Panc1 (cell line): ENCODE measurements around the gene OTOF. TPM values are rescaled to one million over a fixed set of nuclear protein-coding genes. Genes with fewer than 3 reads are reported as not detected.

Experiments used
- ATAC-seq: fragments of 200-7000 bp; cut with Tn5 transposase; 2 replicates; pipeline ENCODE4 v1.9.1; 2020; ENCODE audit warnings: mild to moderate bottlenecking, moderate library complexity
- BruUV-seq: library from RNA; stranded (reverse); fragments of 400-500 nt; replicated peaks from 2 replicates; lab custom pipeline; 2021; lab: Mats Ljungman, UMichigan
- CTCF ChIA-PET: fragments of 300-600 bp; sonication (Branson Sonifier 250); formaldehyde crosslinking; loops from one replicate; lab custom pipeline; 2022; ENCODE audit warnings: antibody characterized with exemption; lab: Charles Lee
- POLR2A ChIA-PET: fragments of 300-600 bp; sonication (Branson Sonifier 250); formaldehyde crosslinking; loops from one replicate; lab custom pipeline; 2022; ENCODE audit warnings: antibody characterized with exemption; lab: Charles Lee
- DNase-seq: peaks from one replicate; pipeline ENCODE4 v3.0.0-alpha.2; 2010; ENCODE audit warnings: low read depth, low spot score
- H3K27ac ChIP-seq: 2 replicates; pipeline ENCODE4 v1.5.1; 2011; ENCODE audit warnings: mild to moderate bottlenecking, low read length, inconsistent platforms
- H3K27me3 ChIP-seq: fragments of 200-500 bp; sonication (Bioruptor generic); 2 replicates; pipeline ENCODE4 v1.6.0; 2014; ENCODE audit warnings: low read length, inconsistent platforms; ENCODE audit not compliant: control insufficient read depth, insufficient read depth
- H3K36me3 ChIP-seq: fragments of 200-500 bp; sonication (Bioruptor generic); 2 replicates; pipeline ENCODE4 v1.5.1; 2014; ENCODE audit warnings: inconsistent platforms, mild to moderate bottlenecking, low read length, moderate library complexity; ENCODE audit not compliant: control insufficient read depth, insufficient read depth
- H3K4me1 ChIP-seq: 2 replicates; pipeline ENCODE4 v1.5.1; 2011; ENCODE audit warnings: inconsistent platforms, mild to moderate bottlenecking, low read length, moderate library complexity; ENCODE audit not compliant: control insufficient read depth, insufficient read depth
- H3K4me3 ChIP-seq, 2 experiments: 2 replicates each; pipeline ENCODE4 v1.5.1; 2011 to 2012; ENCODE audit warnings: low read depth in 2 of 2, low read length in 2 of 2, mild to moderate bottlenecking in 2 of 2, inconsistent platforms in 1 of 2, moderate library complexity in 1 of 2
- H3K9me3 ChIP-seq: fragments of 200-500 bp; sonication (Bioruptor generic); 2 replicates; pipeline ENCODE4 v1.5.1; 2014; ENCODE audit warnings: low read depth, mild to moderate bottlenecking, inconsistent platforms, low read length, moderate library complexity; ENCODE audit not compliant: control insufficient read depth, insufficient read depth
- POLR2AphosphoS5 ChIP-seq: IDR thresholded peaks from 2 replicates; pipeline ENCODE4 v1.6.1; 2012; ENCODE audit warnings: mild to moderate bottlenecking, low read depth, low read length, moderate library complexity
- REST ChIP-seq, 2 experiments: IDR thresholded peaks; 2 replicates each; pipeline ENCODE4 v1.6.1; 2011 to 2012; ENCODE audit warnings: low read depth in 2 of 2, control low read depth in 1 of 2, low read length in 1 of 2, mild to moderate bottlenecking in 1 of 2, moderate library complexity in 1 of 2; ENCODE audit not compliant: insufficient read depth in 1 of 2
- SIN3A ChIP-seq: IDR thresholded peaks from 2 replicates; pipeline ENCODE4 v1.6.1; 2012; ENCODE audit warnings: low read depth, mild to moderate bottlenecking, low read length, moderate library complexity, borderline replicate concordance; ENCODE audit not compliant: insufficient read depth
- TCF7L2 ChIP-seq: IDR thresholded peaks from 2 replicates; pipeline ENCODE4 v1.6.1; 2011; ENCODE audit warnings: mild to moderate bottlenecking, low read depth, low read length, inconsistent platforms
- in situ Hi-C: cut with HindIII; loops from 2 replicates; pipeline ENCODE4 v1.10.0; 2016; ENCODE audit warnings: low sequenced_read_pairs, low pct_unique_long_range_greater_than_20kb
- intact Hi-C: fragments of 100-400 bp; cut with micrococcal nuclease; formaldehyde crosslinking; loops from one replicate; pipeline ENCODE4 v1.10.0; 2022; ENCODE audit not compliant: unreplicated experiment
- total RNA-seq: library from RNA; stranded (reverse); gene quantifications from one replicate; pipeline ENCODE4 v1.2.1, GENCODE V29; 2021; ENCODE audit not compliant: unreplicated experiment
- TF ChIP-seq, protein P1 (sequence below): fragments of 450-650 bp; IDR thresholded peaks from 2 replicates; pipeline ENCODE4 v1.5.1; 2017; ENCODE audit warnings: mild to moderate bottlenecking

OTOF gene
- total RNA-seq, 1 experiment from 2014 or later, result 0.41 TPM

DNA sequence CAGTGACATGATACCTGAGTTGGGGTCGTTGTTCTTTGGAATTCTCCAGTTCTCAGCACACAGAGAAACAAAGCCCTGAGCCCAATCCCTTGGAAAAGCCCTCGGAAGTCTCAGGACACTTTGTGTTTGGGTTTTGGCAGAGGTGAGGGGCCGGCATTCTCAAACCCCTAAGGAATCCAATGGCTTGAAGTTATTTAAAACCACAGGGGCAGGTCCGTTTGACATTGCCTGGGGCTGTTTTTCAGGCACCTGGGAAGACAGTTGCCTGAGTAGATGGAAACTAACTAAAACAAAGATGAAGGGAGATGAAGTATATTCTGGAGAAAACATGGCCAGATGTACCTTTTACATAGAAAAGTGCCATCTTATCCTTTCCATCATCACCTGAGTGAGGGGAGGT lies 22.5 kb upstream of the OTOF start:
- intact Hi-C loops, result no loop called here
- POLR2A ChIA-PET, result no interaction called here
- TF ChIP-seq, protein P1, sequence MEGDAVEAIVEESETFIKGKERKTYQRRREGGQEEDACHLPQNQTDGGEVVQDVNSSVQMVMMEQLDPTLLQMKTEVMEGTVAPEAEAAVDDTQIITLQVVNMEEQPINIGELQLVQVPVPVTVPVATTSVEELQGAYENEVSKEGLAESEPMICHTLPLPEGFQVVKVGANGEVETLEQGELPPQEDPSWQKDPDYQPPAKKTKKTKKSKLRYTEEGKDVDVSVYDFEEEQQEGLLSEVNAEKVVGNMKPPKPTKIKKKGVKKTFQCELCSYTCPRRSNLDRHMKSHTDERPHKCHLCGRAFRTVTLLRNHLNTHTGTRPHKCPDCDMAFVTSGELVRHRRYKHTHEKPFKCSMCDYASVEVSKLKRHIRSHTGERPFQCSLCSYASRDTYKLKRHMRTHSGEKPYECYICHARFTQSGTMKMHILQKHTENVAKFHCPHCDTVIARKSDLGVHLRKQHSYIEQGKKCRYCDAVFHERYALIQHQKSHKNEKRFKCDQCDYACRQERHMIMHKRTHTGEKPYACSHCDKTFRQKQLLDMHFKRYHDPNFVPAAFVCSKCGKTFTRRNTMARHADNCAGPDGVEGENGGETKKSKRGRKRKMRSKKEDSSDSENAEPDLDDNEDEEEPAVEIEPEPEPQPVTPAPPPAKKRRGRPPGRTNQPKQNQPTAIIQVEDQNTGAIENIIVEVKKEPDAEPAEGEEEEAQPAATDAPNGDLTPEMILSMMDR, result no peak
- TF ChIP-seq TCF7L2, result no peak
- TF ChIP-seq SIN3A, result no peak
- TF ChIP-seq REST (IDR thresholded peaks at IDR 0.05; ENCODE audit: insufficient read depth in 1 of 2, low read depth in 2 of 2, low read length in 1 of 2), result no peak
- no peak for TF ChIP-seq POLR2AphosphoS5

DNA sequence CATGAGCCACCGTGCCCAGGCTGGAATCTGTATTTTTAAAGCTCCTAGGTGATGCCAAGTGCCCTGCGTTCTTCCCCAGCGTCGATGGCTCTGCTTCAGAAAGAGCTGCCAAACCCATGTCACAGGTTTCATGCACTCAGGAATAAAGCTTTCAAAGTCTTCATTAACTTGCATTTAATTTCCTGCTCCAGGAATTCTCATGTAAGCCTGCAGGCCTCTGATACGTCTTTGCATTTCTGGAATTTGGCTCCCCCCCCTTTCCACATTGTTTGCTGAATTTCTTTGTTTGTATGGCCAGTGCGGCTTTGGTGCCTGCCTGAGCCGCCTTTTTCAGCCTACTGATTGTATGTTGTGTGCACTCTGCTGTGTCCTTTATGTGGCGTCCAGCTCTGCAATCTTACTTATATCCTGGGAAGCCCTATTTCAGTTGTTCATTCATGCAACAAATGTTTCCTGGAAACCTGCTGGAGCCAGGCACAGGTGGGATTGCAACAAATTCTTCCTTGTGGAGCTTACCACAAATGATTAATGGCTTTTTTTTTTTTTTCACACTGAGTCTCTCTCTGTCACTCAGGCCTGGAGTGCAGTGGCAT lies 17.9 kb upstream of the OTOF start:
- Histone ChIP-seq H3K27me3 (peaks cover 4% of the 10 kb centered on the region; the same call in 1 of the 2 replicates), H3K4me3 (no peak overlapping the region), H3K4me1 (no peaks in the 10 kb centered on the region), H3K27ac (no peak overlapping the region), H3K36me3 (no peaks in the 10 kb centered on the region), H3K9me3 (no peaks in the 10 kb centered on the region)
- TF ChIP-seq POLR2AphosphoS5, result no peak
- no peak for TF ChIP-seq REST (IDR thresholded peaks at IDR 0.05; ENCODE audit: insufficient read depth in 1 of 2, low read depth in 2 of 2, low read length in 1 of 2)
- TF ChIP-seq SIN3A, result no peak
- TF ChIP-seq, protein P1, result no peak
- TF ChIP-seq TCF7L2, result no peak
- intact Hi-C loops, result no loop called here
- CTCF ChIA-PET, result interaction anchor here (0.6 kb wide), 1 partner anchor 34 kb away, joined by 3 read pairs; no protein-coding TSS in a partner anchor
- POLR2A ChIA-PET, result interaction anchor here (0.6 kb wide), 1 partner anchor 10 kb away, joined by 13 read pairs; no protein-coding TSS in a partner anchor
- no TSS peak for BruUV-seq
- ATAC-seq (no peak), DNase-seq (no peak)
- in situ Hi-C loops, result no loop called here

More for the DNA sequence above, 22.5 kb upstream of the OTOF start:
- BruUV-seq, result no TSS peak
- Histone ChIP-seq H3K4me3 (no peak overlapping the region), H3K27ac (no peak overlapping the region), H3K4me1 (no peaks in the 10 kb centered on the region), H3K9me3 (no peaks in the 10 kb centered on the region), H3K27me3 (peaks cover 11% of the 10 kb centered on the region), H3K36me3 (no peaks in the 10 kb centered on the region)
- in situ Hi-C loops, result no loop called here
- CTCF ChIA-PET, result no interaction called here
- DNase-seq (no peak), ATAC-seq (no peak)
